GM12873 (cell line): ENCODE results near the gene RBKS.

Experiments used
- CTCF ChIP-seq: IDR thresholded peaks from 2 replicates; pipeline ENCODE4 v1.5.1; 2012; ENCODE audit warnings: low read depth, mild to moderate bottlenecking, moderate library complexity, low read length, control low read depth; ENCODE audit not compliant: insufficient read depth; ENCODE audit errors: missing control alignments

The RBKS gene

GRCh38 chr2:27746325-27746724 is 143.9 kb downstream of the RBKS start:
- no peak for TF ChIP-seq CTCF

DNA sequence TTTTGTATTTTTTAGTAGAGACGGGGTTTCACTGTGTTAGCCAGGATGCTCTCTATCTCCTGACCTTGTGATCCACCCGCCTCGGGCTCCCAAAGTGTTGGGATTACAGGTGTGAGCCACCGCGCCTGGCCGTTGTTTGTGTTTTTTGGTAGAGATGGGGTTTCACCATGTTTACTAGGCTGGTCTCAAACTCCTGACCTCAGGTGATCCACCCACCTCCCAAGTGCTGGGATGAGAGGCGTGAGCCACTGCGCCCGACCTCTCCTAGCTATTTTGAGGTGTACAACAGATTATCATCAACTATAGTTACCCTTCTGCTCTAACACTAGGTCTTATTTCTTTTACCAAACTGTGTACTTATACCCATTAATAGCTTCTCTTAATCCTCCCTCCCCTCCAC is 147.6 kb downstream of the RBKS start:
- no peak for TF ChIP-seq CTCF

DNA sequence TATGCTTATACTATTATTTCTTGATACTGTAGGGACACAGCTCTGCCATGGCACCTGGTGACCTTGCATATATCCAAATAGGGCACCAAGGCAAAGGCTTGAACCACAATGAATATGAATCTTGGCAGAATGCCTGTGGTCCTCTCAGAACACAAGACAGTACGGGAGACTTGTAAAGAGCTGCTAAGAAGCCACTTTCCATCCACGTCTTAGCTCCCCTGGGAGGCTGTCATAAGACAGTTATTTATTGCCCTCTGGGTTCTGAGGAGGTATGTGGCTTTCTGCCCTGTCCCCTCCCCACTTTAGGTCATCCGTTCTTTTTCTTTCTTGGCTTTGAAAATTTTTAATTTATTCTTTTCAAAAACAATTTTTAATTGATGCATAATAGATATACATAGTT is 148.5 kb downstream of the RBKS start:
- TF ChIP-seq CTCF = no peak

DNA sequence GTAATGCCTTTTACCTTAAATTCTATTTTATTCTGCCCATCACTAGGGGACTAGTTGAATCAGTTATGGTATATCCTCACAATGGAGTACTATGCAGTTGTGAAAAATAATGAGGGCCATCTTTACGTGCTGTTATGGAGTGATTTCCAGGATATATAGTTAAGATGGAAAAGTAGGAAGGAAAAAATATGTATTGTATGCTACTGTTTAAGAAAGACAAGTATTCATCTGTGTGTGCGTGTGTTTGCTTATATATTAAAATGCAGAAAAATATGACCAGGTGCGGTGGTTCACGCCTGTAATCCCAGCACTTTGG is 151.2 kb downstream of the RBKS start:
- TF ChIP-seq CTCF = no peak

GRCh38 chr2:27738349-27739057 is 151.7 kb downstream of the RBKS start:
- TF ChIP-seq CTCF = no peak

- TF ChIP-seq CTCF = no peak
Measured at GRCh38 chr2:27737676-27738348, 152.4 kb downstream of the RBKS start.

DNA sequence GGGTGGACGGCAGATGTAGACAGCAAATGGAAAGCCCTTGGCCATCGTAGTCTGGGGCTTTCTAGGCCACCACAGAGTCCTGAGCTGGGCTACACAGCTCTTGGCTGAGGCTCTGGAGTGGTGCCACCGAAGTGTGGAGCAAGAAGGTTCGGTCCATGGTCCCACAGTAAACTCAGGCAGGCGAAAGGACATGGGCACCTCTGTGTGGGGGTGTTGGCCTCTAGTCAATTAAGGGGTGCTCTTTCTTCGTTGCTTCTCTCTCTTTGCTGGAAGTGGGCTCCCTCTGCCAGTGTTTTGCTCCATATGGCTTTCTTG is 153.3 kb downstream of the RBKS start:
- TF ChIP-seq CTCF = no peak
